GM23248 (cell line): ENCODE results near the gene SEC31A.

Experiments
- EZH2 ChIP-seq: fragments of 200-600 bp; sonication (generic); IDR thresholded peaks from 2 replicates; pipeline ENCODE4 v1.6.1; 2018; ENCODE audit warnings: antibody characterized with exemption, mild to moderate bottlenecking; ENCODE audit not compliant: insufficient read depth, poor library complexity, severe bottlenecking
- EZH2phosphoT487 ChIP-seq: fragments of 200-600 bp; sonication (generic); IDR thresholded peaks from 2 replicates; pipeline ENCODE4 v1.6.1; 2018; ENCODE audit warnings: antibody characterized with exemption, moderate library complexity, mild to moderate bottlenecking, low read depth; ENCODE audit not compliant: insufficient read depth

- no peak for TF ChIP-seq EZH2phosphoT487
- TF ChIP-seq EZH2, result no peak
Observed at GRCh38 chr4:82851885-82852750, 38.8 kb downstream of the SEC31A start.
